ENCODE measurements around the gene LRP1B. TPM values are rescaled to one million over a fixed set of nuclear protein-coding genes. Genes with fewer than 3 reads are reported as not detected.

Gene LRP1B
- total RNA-seq = not detected in 2 replicates

GRCh38 chr2:142131010-142131669 lies at the start of gene LRP1B:
Gene LRP1B (minus strand): TSS chr2:142131016. CDS start chr2:142130729, 287 bp downstream.

Data from myometrial cell (primary cell).